Activated CD4-positive, CD25-positive, alpha-beta regulatory T cell treated with anti-CD3 and anti-CD28 coated beads, Interleukin-2, amount 50 U/mL, for 72 hours (primary cell): Measurements from ENCODE around the gene BAIAP2.

Source experiments
- DNase-seq: peaks from one replicate; pipeline ENCODE4 v3.0.0; 2021

The BAIAP2 gene

DNA sequence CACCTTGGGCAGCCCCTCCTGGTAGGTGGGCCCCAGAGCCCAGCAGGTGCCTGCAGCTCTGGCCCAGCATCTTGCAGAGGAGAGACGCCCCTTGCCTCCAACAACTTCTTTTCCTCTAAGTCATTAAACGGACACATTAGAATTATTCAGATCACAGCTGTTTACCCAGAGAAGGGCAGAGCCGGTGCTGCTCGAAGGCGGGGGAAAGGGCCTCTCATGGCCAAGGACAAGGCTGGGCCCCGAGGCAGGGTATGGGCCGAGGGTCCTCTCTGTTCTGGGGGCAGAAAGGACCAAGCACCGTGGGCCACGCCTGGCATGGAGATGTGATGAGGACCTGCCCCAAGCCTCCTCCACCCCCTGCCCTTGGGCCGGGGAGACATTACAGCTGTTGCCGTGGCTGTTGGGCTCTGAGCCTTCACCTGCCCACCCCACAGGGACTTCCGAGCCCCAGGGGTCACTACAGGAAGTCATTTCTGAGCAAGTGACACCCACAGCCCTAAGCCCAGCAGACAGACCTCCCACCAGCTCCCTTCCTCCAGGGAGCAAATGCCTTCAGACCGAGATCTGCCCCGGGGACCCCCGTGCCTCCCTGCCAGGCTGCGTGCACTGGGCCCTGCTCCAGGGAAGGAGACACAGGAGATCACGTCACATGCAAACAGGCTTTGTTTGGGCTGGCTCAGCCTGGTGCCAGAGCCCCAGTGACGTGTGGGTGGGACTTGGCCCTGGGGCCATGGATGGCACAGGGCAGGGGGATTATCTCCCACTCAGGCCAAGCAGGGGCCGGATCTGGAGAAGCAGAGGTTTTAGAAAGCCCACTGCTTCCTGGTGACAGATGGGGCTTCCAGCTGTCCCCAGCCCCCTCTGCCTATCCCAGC lies 129.7 kb downstream of the BAIAP2 start:
- no peak for DNase-seq

DNA sequence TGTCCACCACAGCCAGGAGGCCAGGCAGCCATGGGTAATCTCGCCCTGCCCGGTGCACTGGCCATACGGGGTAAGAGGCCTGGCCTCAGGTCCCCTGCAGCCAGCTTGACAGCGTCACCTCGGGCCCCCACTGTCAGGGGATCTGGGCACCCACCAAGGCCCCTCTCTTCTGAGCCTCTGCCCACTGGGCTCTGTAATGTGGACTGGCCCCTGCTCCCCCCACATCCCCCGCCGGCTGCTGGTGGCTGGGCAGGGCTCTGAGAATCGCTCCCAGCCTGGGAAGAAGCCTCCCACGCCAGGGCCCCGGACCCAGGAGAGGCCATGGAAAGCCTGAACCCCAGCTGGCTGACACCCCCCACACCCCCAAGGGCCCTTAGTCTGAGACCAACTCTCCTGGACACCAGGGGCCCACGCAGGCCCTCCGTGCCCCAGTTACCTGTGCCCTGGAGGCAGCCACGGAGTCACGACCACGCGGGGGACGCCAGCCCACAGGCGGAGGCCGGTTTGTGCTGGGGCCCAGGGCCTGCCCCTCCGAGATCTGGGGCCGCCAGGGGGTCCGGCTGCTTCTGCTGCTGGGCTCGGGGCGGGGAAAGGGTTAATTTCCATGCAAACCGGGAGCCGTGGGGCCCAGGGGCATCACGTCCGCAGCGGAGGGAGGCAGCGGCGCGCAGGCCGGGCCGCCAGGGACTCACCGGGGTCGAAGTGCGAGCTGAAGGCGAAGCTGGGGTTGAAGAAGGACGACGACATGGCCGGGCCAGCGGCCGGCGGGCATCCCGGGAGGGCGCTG lies 130.5 kb downstream of the BAIAP2 start, which contains the start of gene PVALEF:
TSS of gene PVALEF (plus strand) at position 262 of the 787 bp plus-strand sequence. CDS start 15,720 bp downstream, outside the sequence.
- DNase-seq, result no peak

DNA sequence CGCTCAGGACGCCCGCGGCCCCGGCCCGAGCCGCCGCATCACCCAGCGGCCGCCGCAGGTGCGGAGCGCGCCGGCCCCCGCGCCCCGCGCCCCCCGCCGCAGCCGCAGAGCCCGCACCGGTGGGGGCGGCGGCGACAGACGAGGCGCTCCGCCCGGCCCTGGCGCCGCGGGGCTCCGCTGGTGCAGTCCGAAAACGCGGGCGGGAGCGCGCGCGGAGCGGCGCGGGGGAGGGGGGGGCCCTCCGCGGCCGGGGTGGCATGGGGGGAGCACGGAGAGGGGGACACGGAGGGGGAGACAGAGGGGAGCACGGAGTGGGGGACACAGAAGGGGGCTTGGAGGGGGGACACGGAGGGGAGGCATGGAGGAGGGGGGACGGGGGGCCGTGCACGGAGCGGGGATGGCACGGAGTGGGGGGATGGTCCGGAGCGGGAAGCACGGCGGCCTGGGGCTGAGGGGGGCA lies 131.1 kb downstream of the BAIAP2 start, which contains the start of gene AATK:
TSS of gene AATK (minus strand) at position 189 of the 460 bp plus-strand sequence. CDS start 229 bp downstream, outside the sequence.
- no peak for DNase-seq
